HG02852 (cell line): ENCODE data around the gene LDB3.
"Not testable (repeated sequence)": the region's sequence is repeated elsewhere in the genome, so short reads cannot be mapped to it uniquely, and the experiment has no call there.

Source experiments
- ATAC-seq: cut with Tn5 transposase; IDR thresholded peaks from one replicate; pipeline ENCODE4 v1.9.1; 2021; ENCODE audit warnings: mild to moderate bottlenecking, moderate library complexity; ENCODE audit not compliant: unreplicated experiment

The LDB3 gene

GRCh38 chr10:86727470-86727869, 59.2 kb downstream of the LDB3 start:
- no peak for ATAC-seq

GRCh38 chr10:86728056-86728455, 59.7 kb downstream of the LDB3 start:
- ATAC-seq = no peak

GRCh38 chr10:86729677-86730076, 61.4 kb downstream of the LDB3 start:
- ATAC-seq = no peak

DNA sequence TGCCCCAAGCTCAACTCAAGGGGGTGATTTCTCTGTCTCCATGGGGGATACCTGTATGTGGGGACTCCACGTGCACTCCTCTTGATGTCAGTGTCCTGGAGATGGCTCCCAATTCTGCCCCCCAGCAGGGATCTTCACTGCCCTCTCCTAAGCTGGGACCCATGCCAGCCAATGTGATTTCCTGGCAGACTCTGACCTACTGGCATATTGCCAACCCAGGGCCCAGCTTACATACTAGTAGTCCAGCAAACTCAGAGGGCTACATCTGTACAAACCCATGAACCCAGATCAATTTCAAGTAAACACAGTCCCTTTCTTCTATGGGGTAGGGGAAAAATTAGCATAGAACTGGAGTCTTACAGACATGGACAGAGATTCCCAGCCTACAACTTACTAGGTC, 61.9 kb downstream of the LDB3 start:
- no peak for ATAC-seq

- ATAC-seq = no peak
Measured at GRCh38 chr10:86732771-86733170, 64.5 kb downstream of the LDB3 start.

DNA sequence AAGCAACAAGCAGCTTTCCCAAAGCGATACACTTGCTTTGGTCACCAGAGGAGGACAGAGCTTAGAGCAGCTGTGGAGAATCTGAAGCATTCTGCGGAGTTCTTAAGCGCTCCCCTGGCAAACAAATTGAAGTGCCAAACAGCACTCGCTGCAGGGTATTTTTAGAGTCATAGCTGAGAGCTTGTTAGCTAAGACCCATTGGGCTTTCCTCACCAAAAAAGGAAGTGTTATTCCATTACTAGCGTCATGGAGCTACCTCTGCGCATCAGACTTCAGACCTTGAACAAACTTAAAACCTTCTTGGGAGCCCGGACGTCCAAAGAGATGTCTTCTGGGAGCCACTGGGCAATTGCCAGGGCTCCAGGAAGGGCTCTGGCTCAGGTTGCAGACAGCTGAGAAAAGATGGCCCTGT, 65.0 kb downstream of the LDB3 start:
- no peak for ATAC-seq

- ATAC-seq = no peak
Measured at GRCh38 chr10:86734207-86734988, 66.1 kb downstream of the LDB3 start.

DNA sequence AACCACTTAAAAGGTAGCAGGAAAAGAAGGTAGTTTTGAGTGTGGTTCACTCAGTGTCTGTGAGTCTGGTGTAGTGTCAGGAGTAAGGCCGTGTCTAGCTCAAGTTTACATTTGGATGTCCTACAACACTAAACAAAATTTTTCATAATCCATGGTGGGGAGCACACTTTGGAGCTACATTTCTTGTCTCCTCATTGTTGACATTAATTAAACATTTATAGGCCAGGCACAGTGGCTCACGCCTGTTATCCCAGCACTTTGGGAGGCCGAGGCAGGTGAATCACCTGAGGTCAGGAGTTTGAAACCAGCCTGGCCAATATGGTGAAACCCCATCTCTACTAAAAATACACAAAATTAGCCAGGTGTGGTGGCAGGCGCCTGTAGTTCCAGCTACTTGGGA, 67.0 kb downstream of the LDB3 start:
- ATAC-seq = not testable (repeated sequence)

DNA sequence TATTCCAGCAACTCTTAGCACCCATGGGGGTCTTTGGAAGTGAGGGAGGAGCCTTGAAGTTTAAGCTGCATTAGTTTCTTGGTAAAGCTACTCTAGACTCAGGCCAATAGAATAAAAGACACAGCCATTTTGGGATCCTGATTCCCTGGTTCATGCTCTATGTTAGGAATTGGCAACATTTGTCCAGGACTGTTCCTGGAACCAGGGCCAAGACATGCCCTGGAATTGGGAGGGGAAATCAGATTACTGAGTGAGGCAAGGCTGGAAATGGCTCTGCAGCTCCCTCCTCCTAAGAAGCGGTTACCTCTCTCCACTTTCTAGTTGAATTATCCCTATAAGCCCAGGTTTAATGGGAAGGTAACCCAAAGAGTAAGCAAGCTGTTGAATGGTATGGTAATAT, 73.9 kb downstream of the LDB3 start:
- ATAC-seq = no peak

GRCh38 chr10:86744067-86744725, 75.9 kb downstream of the LDB3 start:
- no peak for ATAC-seq

GRCh38 chr10:86747796-86748581, 79.7 kb downstream of the LDB3 start:
- ATAC-seq = no peak

DNA sequence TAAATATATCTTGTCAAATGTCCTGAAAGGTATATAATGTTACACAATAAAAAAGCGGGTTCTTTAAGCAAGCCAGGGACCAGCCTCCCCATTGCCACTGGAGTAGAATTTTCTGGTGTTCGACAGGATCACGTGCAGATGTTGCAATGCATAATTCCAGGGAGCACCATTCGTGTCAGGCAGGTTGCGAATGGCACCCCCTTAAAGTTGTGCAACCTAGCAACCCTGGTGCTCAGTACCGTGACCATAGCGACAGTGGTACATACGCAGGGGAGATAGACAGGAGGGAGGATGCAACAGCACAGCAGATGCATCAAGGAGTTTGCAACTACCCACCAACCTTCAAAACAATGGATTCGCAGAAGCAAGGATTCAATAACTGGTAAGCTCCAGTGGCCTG, 81.5 kb downstream of the LDB3 start:
- ATAC-seq = no peak

GRCh38 chr10:86751477-86751876, 83.2 kb downstream of the LDB3 start:
- ATAC-seq = no peak

GRCh38 chr10:86752311-86752710, 84.0 kb downstream of the LDB3 start:
- ATAC-seq = no peak

- ATAC-seq = no peak
Measured at GRCh38 chr10:86753051-86753450, 84.7 kb downstream of the LDB3 start.

GRCh38 chr10:86753638-86754434, 85.5 kb downstream of the LDB3 start:
- no peak for ATAC-seq

GRCh38 chr10:86755454-86755739, 87.1 kb downstream of the LDB3 start:
- ATAC-seq = no peak

DNA sequence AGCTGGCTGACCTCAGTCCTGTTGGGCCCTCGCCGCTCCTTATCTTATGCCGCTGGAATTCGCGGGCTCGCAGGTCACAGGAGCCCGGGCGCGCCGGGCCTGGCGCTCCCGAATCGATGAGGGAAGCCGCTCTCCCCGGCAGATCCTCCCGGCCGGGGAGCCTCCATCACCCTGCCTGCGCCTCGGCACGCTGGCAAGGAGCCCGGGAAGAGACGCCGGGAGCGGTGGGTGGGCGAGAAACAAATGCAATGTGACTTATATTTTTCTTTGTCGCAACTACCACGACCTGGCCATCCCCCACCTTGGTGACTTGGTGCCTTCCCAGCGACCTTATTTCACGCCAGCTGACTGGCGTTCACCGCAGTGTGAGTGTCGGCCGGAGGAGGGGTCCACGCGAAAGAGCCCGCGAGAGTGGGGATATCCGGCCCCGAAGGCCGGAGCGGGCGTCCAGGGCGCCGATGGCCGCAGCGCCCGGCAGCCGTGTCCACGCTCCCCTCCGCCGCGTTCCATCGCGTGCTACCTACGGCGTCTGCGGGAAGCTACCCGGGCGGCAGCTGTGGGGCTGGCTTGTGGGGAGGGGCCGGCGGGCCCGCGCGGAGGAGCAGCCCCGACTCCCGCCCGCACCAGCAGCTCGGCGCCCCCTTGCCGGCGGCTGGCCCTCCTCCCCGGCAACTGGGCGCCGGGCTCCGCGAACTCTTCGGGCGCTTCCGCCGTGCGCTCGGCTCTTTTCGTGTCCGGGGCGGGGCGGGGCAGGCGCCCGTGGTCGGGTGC, 87.6 kb downstream of the LDB3 start:
- peak; percentile 76 for ATAC-seq

GRCh38 chr10:86756511-86757112, 88.3 kb downstream of the LDB3 start, which contains the start of gene BMPR1A:
Gene BMPR1A, plus strand, starts transcription at chr10:86756619. Its CDS starts 119,400 bp downstream, at chr10:86876019.
- ATAC-seq = peak; percentile 35
